ENCODE measurements around the gene LOXL1.

LOXL1 gene

GRCh38 chr15:73981761-73982221 is 55.5 kb downstream of the LOXL1 start:
- DNase-seq: no peak

- DNase-seq: no peak
Observed at GRCh38 chr15:73982222-73982962, 56.1 kb downstream of the LOXL1 start.

- DNase-seq: no peak
Observed at GRCh38 chr15:73983211-73983727, 57.0 kb downstream of the LOXL1 start.

GRCh38 chr15:73983773-73984172 is 57.5 kb downstream of the LOXL1 start:
- DNase-seq: no peak

GRCh38 chr15:73984208-73984979 is 58.1 kb downstream of the LOXL1 start:
- DNase-seq: no peak

- no peak for DNase-seq
Observed at GRCh38 chr15:73985101-73985873, 59.0 kb downstream of the LOXL1 start.

GRCh38 chr15:73986055-73986775 is 60.0 kb downstream of the LOXL1 start:
- no peak for DNase-seq

GRCh38 chr15:73986776-73987056 is 60.5 kb downstream of the LOXL1 start:
- no peak for DNase-seq

GRCh38 chr15:73987250-73987649 is 61.0 kb downstream of the LOXL1 start:
- no peak for DNase-seq

- DNase-seq: no peak
Observed at GRCh38 chr15:73987681-73988444, 61.6 kb downstream of the LOXL1 start.

GRCh38 chr15:73988445-73988969 is 62.2 kb downstream of the LOXL1 start:
- no peak for DNase-seq

GRCh38 chr15:73989001-73989798 is 62.9 kb downstream of the LOXL1 start:
- DNase-seq: no peak

- DNase-seq: no peak
Observed at GRCh38 chr15:73990250-73991005, 64.2 kb downstream of the LOXL1 start.

GRCh38 chr15:73991260-73991659 is 65.0 kb downstream of the LOXL1 start:
- DNase-seq: no peak

GRCh38 chr15:73991726-73992593 is 65.7 kb downstream of the LOXL1 start, which contains the start of gene STOML1:
STOML1 (minus strand) TSS chr15:73992295; CDS start chr15:73992223, 72 bp downstream.
- peak; percentile 96 to 97 for DNase-seq

- no peak for DNase-seq
Observed at GRCh38 chr15:73992594-73992898, 66.3 kb downstream of the LOXL1 start.

GRCh38 chr15:73993211-73993994 is 67.1 kb downstream of the LOXL1 start:
- no peak for DNase-seq

GRCh38 chr15:73994413-73994883 is 68.2 kb downstream of the LOXL1 start, which contains the start of gene PML:
PML (plus strand) TSS chr15:73994716; CDS start chr15:73994813, 97 bp downstream.
- DNase-seq: peak; percentile 96

Measured in inflammatory macrophage (primary cell).